GM23338 (cell line): ENCODE results near the gene DST. TPM values are rescaled to one million over a fixed set of nuclear protein-coding genes. Genes with fewer than 3 reads are reported as not detected.

Experiments
- ATAC-seq: fragments of 200-7000 bp; cut with Tn5 transposase; 3 replicates; pipeline ENCODE4 v1.9.1; 2020
- DNase-seq: peaks from one replicate; pipeline ENCODE4 v3.0.0-alpha.2; 2015; ENCODE audit warnings: low spot score
- H2AFZ ChIP-seq: fragments of 200-600 bp; sonication (generic); 2 replicates; pipeline ENCODE4 v1.8.0; 2016; ENCODE audit warnings: antibody characterized with exemption, mild to moderate bottlenecking, moderate library complexity
- H3F3A ChIP-seq: fragments of 200-600 bp; sonication (generic); replicated peaks from 2 replicates; pipeline ENCODE4 v1.8.0; 2017; ENCODE audit warnings: antibody characterized with exemption, mixed run types, low read depth
- H3K27ac ChIP-seq: fragments of 200-600 bp; sonication (generic); 2 replicates; pipeline ENCODE4 v1.6.1; 2016; ENCODE audit warnings: low read depth
- H3K27me3 ChIP-seq: fragments of 200-600 bp; sonication (generic); 2 replicates; pipeline ENCODE4 v1.8.0; 2016; ENCODE audit warnings: mild to moderate bottlenecking, mixed run types, moderate library complexity; ENCODE audit not compliant: insufficient read depth
- H3K36me3 ChIP-seq: fragments of 200-600 bp; sonication (generic); 2 replicates; pipeline ENCODE4 v1.8.0; 2016; ENCODE audit warnings: mild to moderate bottlenecking; ENCODE audit not compliant: insufficient read depth
- H3K4me1 ChIP-seq: fragments of 200-600 bp; sonication (generic); 2 replicates; pipeline ENCODE4 v1.8.0; 2016; ENCODE audit warnings: mild to moderate bottlenecking, moderate library complexity; ENCODE audit not compliant: insufficient read depth
- H3K4me2 ChIP-seq: fragments of 200-600 bp; sonication (generic); 2 replicates; pipeline ENCODE4 v1.7.1; 2017; ENCODE audit warnings: mixed run types
- H3K4me3 ChIP-seq: fragments of 200-600 bp; sonication (generic); 2 replicates; pipeline ENCODE4 v1.6.1; 2016; ENCODE audit warnings: mixed run types
- H3K79me2 ChIP-seq: fragments of 200-600 bp; sonication (generic); replicated peaks from 2 replicates; pipeline ENCODE4 v1.8.0; 2017; ENCODE audit warnings: mild to moderate bottlenecking; ENCODE audit not compliant: insufficient read depth
- H3K9me2 ChIP-seq: fragments of 200-600 bp; sonication (generic); 2 replicates; pipeline ENCODE4 v1.8.0; 2017; ENCODE audit not compliant: insufficient read depth
- H4K20me1 ChIP-seq: fragments of 200-600 bp; sonication (generic); replicated peaks from 2 replicates; pipeline ENCODE4 v1.8.0; 2017; ENCODE audit warnings: mild to moderate bottlenecking; ENCODE audit not compliant: insufficient read depth
- H3K27ac Mint-ChIP-seq: 2 replicates; pipeline ENCODE4 v1.8.0; 2020; ENCODE audit warnings: inconsistent platforms, mild to moderate bottlenecking, moderate library complexity, mixed read lengths
- H3K27me3 Mint-ChIP-seq: 3 replicates; pipeline ENCODE4 v1.8.0; 2022; ENCODE audit warnings: low read depth, mild to moderate bottlenecking, moderate library complexity, mixed read lengths, inconsistent platforms; ENCODE audit not compliant: insufficient read depth, poor library complexity
- H3K36me3 Mint-ChIP-seq: 3 replicates; pipeline ENCODE4 v1.8.0; 2021; ENCODE audit warnings: low read depth, mild to moderate bottlenecking, inconsistent platforms, moderate library complexity, mixed read lengths
- H3K4me1 Mint-ChIP-seq: 3 replicates; pipeline ENCODE4 v1.8.0; 2020; ENCODE audit warnings: mild to moderate bottlenecking, inconsistent platforms, mixed read lengths
- H3K4me3 Mint-ChIP-seq: 3 replicates; pipeline ENCODE4 v1.8.0; 2021; ENCODE audit warnings: moderate library complexity, mild to moderate bottlenecking, inconsistent platforms, mixed read lengths
- H3K9me3 Mint-ChIP-seq: 3 replicates; pipeline ENCODE4 v1.8.0; 2020; ENCODE audit warnings: moderate library complexity, mild to moderate bottlenecking, inconsistent platforms, mixed read lengths
- CREB1 ChIP-seq: fragments of 250-450 bp; sonication (Bioruptor Pico); IDR thresholded peaks from 2 replicates; pipeline ENCODE4 v1.5.0; 2020; ENCODE audit warnings: low read depth, mild to moderate bottlenecking, moderate library complexity
- ETS1 ChIP-seq: IDR thresholded peaks from 2 replicates; pipeline ENCODE4 v1.6.1; 2016; ENCODE audit warnings: antibody characterized with exemption
- EZH2 ChIP-seq: fragments of 200-600 bp; sonication (generic); IDR thresholded peaks from one replicate; pipeline ENCODE4 v1.8.0; 2017; ENCODE audit warnings: antibody characterized with exemption, mild to moderate bottlenecking, low read depth; ENCODE audit not compliant: unreplicated experiment
- EZH2phosphoT487 ChIP-seq: fragments of 200-600 bp; sonication (generic); IDR thresholded peaks from one replicate; pipeline ENCODE4 v1.8.1; 2018; ENCODE audit warnings: antibody characterized with exemption; ENCODE audit not compliant: unreplicated experiment
- JUNB ChIP-seq: IDR thresholded peaks from one replicate; pipeline ENCODE4 v1.6.1; 2016; ENCODE audit warnings: antibody characterized with exemption; ENCODE audit not compliant: unreplicated experiment
- NANOG ChIP-seq: IDR thresholded peaks from 2 replicates; pipeline ENCODE4 v1.6.1; 2016; ENCODE audit warnings: antibody characterized with exemption, borderline replicate concordance
- POLR2AphosphoS5 ChIP-seq: IDR thresholded peaks from 2 replicates; pipeline ENCODE4 v1.6.1; 2016; ENCODE audit warnings: antibody characterized with exemption, low read depth
- REST ChIP-seq: IDR thresholded peaks from one replicate; pipeline ENCODE4 v1.6.1; 2018; ENCODE audit warnings: antibody characterized with exemption; ENCODE audit not compliant: unreplicated experiment
- STAT1 ChIP-seq: IDR thresholded peaks from one replicate; pipeline ENCODE4 v1.6.1; 2016; ENCODE audit warnings: antibody characterized with exemption; ENCODE audit not compliant: unreplicated experiment
- ZNF114 ChIP-seq: fragments of 250-450 bp; sonication (Bioruptor Pico); IDR thresholded peaks from 2 replicates; pipeline ENCODE4 v1.5.0; 2020; ENCODE audit warnings: mild to moderate bottlenecking, moderate library complexity
- ZNF331 ChIP-seq: fragments of 250-450 bp; sonication (Bioruptor Pico); IDR thresholded peaks from 2 replicates; pipeline ENCODE4 v1.5.0; 2020; ENCODE audit warnings: low read depth, mild to moderate bottlenecking, moderate library complexity
- ZNF462 ChIP-seq: fragments of 250-450 bp; sonication (Bioruptor Pico); IDR thresholded peaks from 2 replicates; pipeline ENCODE4 v1.5.0; 2020; ENCODE audit warnings: mild to moderate bottlenecking, moderate library complexity
- polyA plus RNA-seq: library from polyadenylated mRNA; unstranded; fragments of >200 nt; fragmentation: Nextera tagmentation; extraction: Ambion mirVana; gene quantifications from 2 replicates; pipeline ENCODE4 v1.2.1, GENCODE V29; 2016
- total RNA-seq: library from RNA; depleted of rRNA; stranded (reverse); fragments of >200 nt; shearing (Covaris generic); gene quantifications from 2 replicates; pipeline ENCODE4 v1.2.3, GENCODE V29; 2014
- TF ChIP-seq, protein P1 (sequence below), 2 experiments: fragments of 200-600 bp in 1 of 2; sonication (generic) in 1 of 2; conservative IDR thresholded peaks; 2 replicates each; pipeline versions ENCODE4 v1.5.1 to v1.6.1; 2016 to 2017; ENCODE audit warnings: antibody characterized with exemption in 2 of 2, low read depth in 2 of 2, mild to moderate bottlenecking in 2 of 2, moderate library complexity in 1 of 2

The DST gene
- total and polyA plus RNA-seq, 2 experiments from 2014 or later = 88.7 to 188 TPM

GRCh38 chr6:56517155-56517745 lies 125.4 kb downstream of the DST start:
- Histone ChIP-seq H3K4me2 (no peak overlapping the region), H3F3A (no peaks in the 10 kb centered on the region), H4K20me1 (no peaks in the 10 kb centered on the region), H3K79me2 (peaks cover 9% of the 10 kb centered on the region; the same call in 1 of the 2 replicates), H3K36me3 (peaks cover 3% of the 10 kb centered on the region; the same call in 1 of the 2 replicates), H3K4me3 (no peak overlapping the region), H3K27me3 (no peaks in the 10 kb centered on the region), H3K9me2 (no peaks in the 10 kb centered on the region), H3K4me1 (peaks cover 17% of the 10 kb centered on the region), H2AFZ (no peak overlapping the region), H3K27ac (no peak overlapping the region)
- DNase-seq = no peak
- no peak overlapping the region for H3K27ac Mint-ChIP-seq
- TF ChIP-seq JUNB (no peak), ZNF462 (CRISPR knock-in tag) (no peak), EZH2phosphoT487 (no peak), ZNF331 (no peak), CREB1 (CRISPR knock-in tag) (no peak), REST (no peak), EZH2 (no peak), ZNF114 (CRISPR knock-in tag) (no peak), ETS1 (no peak), NANOG (no peak), POLR2AphosphoS5 (no peak), STAT1 (no peak)
- TF ChIP-seq, protein P1, sequence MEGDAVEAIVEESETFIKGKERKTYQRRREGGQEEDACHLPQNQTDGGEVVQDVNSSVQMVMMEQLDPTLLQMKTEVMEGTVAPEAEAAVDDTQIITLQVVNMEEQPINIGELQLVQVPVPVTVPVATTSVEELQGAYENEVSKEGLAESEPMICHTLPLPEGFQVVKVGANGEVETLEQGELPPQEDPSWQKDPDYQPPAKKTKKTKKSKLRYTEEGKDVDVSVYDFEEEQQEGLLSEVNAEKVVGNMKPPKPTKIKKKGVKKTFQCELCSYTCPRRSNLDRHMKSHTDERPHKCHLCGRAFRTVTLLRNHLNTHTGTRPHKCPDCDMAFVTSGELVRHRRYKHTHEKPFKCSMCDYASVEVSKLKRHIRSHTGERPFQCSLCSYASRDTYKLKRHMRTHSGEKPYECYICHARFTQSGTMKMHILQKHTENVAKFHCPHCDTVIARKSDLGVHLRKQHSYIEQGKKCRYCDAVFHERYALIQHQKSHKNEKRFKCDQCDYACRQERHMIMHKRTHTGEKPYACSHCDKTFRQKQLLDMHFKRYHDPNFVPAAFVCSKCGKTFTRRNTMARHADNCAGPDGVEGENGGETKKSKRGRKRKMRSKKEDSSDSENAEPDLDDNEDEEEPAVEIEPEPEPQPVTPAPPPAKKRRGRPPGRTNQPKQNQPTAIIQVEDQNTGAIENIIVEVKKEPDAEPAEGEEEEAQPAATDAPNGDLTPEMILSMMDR (conservative IDR thresholded peaks at IDR 0.05; ENCODE audit: low read depth in 2 of 2) = no peak
- ATAC-seq = no peak
- no peaks in the 10 kb centered on the region for H3K9me3 Mint-ChIP-seq
- peaks cover 38% of the 10 kb centered on the region for H3K36me3 Mint-ChIP-seq
- H3K4me1 Mint-ChIP-seq = peaks cover 20% of the 10 kb centered on the region
- no peaks in the 10 kb centered on the region for H3K27me3 Mint-ChIP-seq
- no peak overlapping the region for H3K4me3 Mint-ChIP-seq
